ENCODE results near the gene MYG1.
A peak's percentile ranks its signal among the peaks of the same experiment; 100 is the strongest.
"Not testable (repeated sequence)": the region's sequence is repeated elsewhere in the genome, so short reads cannot be mapped to it uniquely, and the experiment has no call there.

The MYG1 gene

GRCh38 chr12:53327435-53328042 lies 28.0 kb downstream of the MYG1 start:
- DNase-seq (ENCODE audit: low spot score): no peak

DNA sequence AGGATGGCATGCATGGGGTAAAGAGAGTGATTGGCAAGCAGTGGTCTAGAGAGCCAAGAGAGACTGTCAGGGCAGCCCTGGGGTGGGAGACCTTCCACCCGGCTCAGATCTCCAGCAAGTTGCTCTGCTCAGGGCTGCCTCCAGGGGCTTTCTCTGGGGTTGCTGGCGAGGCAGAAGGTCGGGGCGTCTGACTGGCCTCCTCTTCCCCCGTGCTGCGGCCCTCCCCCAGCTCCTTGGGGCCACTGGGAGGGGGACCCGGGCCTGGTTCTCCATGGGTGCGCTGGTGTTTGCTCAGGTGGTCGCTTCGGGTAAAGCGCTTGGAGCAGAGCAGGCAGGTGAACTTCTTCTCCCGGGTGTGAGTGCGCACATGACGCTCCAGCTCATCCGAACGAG lies 28.5 kb downstream of the MYG1 start:
- no peak for DNase-seq (ENCODE audit: low spot score)

DNA sequence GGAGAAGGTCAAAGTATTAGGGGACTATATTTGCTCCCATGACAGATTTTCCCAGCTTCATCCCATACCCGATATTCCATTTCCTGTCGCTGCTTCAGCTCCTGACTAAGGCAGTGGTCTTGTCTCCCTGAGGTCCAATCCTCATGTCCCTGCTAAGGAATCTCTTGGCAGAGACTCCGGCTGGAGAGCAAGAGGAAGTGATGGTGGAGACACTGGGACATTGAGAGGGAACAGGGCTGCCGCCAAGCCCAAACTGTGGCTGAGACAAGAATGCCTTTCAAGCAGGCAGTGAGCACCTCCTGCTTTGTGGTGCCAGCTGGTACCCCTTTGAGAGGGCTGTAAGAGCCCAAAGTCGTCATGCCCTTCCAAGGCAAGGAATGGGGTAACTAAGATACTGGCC lies 31.2 kb downstream of the MYG1 start:
- no peak for DNase-seq (ENCODE audit: low spot score)

GRCh38 chr12:53332339-53332738 lies 32.8 kb downstream of the MYG1 start:
- DNase-seq (ENCODE audit: low spot score): not testable (repeated sequence)

- DNase-seq (ENCODE audit: low spot score): no peak
These were observed 33.2 kb downstream of the MYG1 start for GRCh38 chr12:53332744-53333143.

- DNase-seq (ENCODE audit: low spot score): no peak
These were observed 33.8 kb downstream of the MYG1 start for GRCh38 chr12:53333289-53333688.

DNA sequence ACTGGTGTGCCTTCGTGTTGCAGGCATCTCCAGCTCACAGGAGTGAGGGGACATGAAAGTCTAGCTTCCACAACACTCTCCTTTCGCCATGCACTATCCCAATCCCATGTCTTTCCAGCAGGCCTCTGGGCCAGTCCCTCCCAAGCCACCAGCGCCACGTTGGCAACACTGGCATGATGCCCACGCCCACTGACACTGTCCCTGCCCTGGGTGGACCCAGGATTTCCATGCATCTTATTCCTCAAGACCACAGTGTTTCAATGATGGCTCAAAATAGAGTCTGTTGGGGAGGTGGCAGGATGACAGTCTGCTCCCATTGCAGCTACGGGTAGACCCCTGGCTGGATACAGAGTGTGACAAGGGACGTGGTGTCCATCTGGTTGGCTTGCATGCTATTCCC lies 34.4 kb downstream of the MYG1 start:
- DNase-seq (ENCODE audit: low spot score): no peak

- DNase-seq (ENCODE audit: low spot score): no peak
These were observed 35.3 kb downstream of the MYG1 start for GRCh38 chr12:53334822-53335221.

DNA sequence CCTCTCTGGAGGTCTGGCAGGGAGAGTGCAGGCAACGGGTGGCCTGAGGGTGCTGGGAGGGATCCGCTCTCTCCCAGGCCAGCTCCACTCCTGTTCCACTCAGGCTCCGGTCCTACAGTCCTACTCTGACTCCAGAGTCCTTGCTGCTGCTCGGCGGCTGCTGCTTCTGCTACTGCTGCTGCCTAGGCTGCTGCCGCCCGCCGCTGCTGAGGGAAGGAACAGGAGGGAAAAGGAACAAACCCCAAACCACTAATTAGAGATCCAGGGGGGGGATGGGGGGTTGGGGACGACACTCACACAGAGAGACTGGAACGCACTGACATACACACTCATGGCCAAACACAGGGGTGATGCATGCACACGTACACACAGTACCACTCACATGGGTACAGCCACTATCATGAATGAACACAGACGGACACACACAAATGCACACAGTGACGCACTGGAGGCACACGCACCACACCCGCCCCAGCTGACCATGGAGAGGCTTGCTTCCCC lies 36.7 kb downstream of the MYG1 start, which contains the start of gene SP7:
Gene SP7, minus strand, starts transcription at position 174 of the 501 bp plus-strand sequence. CDS start 708 bp downstream, outside the sequence.
- no peak for DNase-seq (ENCODE audit: low spot score)

GRCh38 chr12:53338017-53338416 lies 38.5 kb downstream of the MYG1 start:
- DNase-seq (ENCODE audit: low spot score): no peak

DNA sequence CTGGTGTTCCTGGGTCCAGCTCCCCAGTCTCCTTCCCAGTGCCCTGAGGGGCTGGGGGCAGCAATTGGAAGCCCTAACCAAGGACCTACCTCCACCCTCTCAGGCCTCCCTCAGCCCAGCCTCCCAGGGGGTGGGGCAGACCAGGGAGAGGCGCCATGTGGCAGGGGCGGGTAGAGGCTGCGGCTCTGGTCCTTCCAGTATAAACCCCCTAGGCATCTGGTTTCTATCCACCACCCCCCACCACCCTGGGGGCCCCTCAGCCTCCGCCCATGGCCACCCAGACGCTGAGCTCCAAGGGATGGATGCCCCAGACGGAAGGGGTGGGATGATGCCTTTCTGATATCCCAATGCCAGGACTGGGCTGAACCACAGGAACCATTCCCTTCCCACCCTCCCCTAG lies 39.4 kb downstream of the MYG1 start:
- no peak for DNase-seq (ENCODE audit: low spot score)

GRCh38 chr12:53340398-53340797 lies 40.9 kb downstream of the MYG1 start:
- no peak for DNase-seq (ENCODE audit: low spot score)

DNA sequence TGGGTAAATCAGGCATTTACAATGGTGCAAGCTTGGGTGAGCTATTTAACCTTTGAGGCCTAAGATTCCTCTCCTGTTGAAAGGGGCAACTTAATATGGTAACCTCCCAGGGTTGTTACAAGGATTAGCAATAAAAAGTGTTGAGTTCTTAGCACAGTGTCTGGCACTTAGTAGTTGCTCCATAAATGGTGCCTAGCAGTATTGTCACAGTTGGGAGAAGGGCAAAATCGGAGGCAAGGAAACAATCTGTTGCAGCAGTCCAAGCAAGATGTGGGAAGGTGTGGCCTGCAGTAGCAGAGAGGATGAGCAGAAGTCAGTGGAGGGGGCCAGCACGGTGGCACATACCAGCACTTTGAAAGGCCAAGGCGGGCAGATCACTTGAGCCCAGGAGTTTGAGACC lies 44.0 kb downstream of the MYG1 start:
- no peak for DNase-seq (ENCODE audit: low spot score)

DNA sequence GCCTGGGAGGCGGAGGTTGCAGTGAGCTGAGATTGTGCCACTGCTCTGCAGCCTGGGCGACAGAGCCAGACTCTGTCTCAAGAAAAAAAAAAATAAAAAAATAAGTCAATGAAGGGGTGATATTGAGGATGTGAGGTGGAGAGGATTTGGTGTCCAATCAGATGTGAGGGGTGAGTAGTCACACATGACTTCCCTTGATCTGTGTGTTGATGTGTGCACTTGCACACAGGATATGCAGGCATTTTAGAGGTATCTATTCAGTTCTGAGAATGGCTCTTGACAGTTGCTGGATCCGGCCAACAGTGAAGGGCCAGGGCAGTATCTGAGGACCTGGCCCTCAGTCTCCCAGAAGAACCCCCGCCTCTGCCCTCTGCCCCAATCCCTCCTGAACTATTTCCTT lies 44.5 kb downstream of the MYG1 start:
- DNase-seq (ENCODE audit: low spot score): no peak

GRCh38 chr12:53344487-53344823 lies 45.0 kb downstream of the MYG1 start:
- no peak for DNase-seq (ENCODE audit: low spot score)

GRCh38 chr12:53344824-53345485 lies 45.5 kb downstream of the MYG1 start:
- peak; percentile 74 for DNase-seq (ENCODE audit: low spot score)

DNA sequence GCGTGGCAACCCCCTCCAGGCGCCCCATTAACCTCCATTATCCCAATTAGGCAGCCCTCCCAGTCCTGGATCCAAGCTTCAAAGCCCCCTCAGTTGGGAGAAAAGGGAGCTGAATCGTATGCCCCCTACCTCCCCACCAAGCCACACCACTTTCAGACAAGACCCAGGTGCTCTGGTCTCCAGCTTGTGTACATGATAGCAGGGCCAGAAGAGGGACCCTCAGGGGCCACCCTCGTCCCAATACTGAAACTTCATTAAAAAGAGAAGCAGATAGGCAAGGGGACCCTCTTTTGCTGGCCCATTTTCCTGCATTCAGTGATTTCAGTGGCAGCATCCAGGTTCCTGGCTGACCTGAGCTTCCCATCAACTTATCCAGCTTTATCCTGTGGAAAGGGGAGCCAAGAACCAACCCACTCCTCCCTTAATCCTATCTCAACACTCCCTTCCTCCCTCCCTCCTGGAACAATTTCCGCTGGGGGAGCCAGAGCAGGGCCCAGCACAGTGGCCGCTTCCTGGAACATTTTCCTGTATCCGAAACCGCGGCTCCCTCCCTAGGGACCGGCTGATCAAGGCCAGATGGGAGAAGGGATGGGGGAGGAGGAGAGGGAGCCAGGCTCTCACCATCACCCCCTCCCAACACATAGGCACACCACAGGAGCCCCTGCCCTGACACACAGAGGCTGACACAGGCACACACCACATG lies 46.1 kb downstream of the MYG1 start:
- DNase-seq (ENCODE audit: low spot score): no peak

DNA sequence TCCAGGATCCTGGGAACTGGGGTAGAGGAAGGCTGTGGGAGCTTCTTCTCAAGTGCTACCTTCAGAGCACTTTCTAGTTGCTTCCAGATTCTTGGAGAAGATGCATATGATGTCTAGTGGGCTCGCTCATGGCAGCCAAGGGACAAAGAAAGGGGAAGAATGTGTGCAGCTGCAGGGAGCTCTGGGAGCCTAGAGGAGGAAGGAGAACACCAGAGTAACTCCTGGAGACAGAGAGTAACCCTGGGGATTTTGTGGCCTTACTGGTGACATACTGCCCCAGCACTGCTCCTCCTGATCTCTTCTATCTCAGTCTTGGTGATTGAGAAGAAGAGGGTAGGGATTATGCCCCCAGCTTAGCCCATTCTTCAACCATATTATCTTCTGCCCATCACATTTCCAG lies 47.0 kb downstream of the MYG1 start:
- no peak for DNase-seq (ENCODE audit: low spot score)

DNA sequence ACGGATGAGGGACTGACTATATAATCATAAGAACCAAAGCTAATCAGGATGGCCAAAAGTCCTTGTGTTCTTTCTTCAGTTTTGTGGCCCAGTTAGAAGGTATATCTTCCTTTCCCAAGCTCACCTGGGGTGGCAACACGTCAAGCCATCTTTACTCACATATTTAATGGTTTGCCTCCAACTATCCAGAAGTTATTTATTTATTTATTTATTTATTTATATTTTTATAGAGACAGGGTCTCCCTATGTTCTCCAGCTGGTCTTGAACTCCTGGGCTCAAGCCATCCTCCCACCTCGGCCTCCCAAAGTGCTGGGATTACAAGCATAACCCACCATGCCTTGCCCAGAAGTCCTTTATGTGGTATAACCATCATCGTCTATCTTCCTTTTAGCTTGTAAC lies 48.4 kb downstream of the MYG1 start:
- DNase-seq (ENCODE audit: low spot score): no peak

GRCh38 chr12:53352331-53353256 lies 53.1 kb downstream of the MYG1 start:
- peak; percentile 66 for DNase-seq (ENCODE audit: low spot score)

- no peak for DNase-seq (ENCODE audit: low spot score)
These were observed 53.8 kb downstream of the MYG1 start for GRCh38 chr12:53353257-53353655.

DNA sequence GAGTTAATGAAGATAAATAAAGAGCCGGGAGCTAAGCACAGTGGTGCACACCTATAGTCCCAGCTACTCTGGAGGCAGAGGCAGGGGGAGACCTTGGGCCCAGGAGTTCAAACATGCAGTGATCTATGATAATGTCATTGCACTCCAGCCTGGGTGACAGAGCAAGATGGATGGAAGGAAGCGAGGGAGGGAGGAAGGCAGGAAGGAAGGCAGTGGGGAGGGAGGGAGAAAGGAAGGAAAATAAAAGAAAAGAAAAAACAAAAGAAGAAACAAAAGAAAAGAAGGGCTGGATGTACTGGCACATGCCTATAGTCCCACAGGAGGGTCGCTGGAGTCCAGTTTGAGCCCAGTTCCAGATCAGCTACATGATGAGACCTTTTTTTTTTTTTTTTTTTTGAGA lies 55.6 kb downstream of the MYG1 start:
- no peak for DNase-seq (ENCODE audit: low spot score)
